Fibroblast of skin of right biceps (primary cell): ENCODE measurements around the gene AHCYL1.

Experiments
- DNase-seq: peaks from one replicate; pipeline ENCODE4 v3.0.0-alpha.2; 2013

AHCYL1 gene

DNA sequence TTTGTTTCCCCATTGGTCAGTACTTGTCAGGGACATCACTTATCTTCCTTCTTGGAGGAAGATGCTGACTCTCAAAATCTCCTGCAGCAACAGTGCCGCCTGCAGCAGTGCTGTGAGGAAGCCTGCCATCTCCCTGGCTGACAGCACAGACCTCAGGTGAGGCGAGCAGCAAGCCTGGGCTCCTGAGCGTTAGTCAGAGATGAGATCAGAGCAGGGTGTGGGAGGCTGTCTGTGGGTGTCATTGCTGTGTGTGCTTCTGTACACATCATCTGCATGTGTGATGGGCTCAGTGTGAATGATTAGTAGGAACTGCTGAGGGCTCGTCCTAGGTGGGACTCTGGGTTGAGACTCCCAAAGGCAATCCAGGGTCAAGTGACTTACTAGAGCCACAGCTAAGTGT lies 56.0 kb downstream of the AHCYL1 start:
- DNase-seq, result no peak

DNA sequence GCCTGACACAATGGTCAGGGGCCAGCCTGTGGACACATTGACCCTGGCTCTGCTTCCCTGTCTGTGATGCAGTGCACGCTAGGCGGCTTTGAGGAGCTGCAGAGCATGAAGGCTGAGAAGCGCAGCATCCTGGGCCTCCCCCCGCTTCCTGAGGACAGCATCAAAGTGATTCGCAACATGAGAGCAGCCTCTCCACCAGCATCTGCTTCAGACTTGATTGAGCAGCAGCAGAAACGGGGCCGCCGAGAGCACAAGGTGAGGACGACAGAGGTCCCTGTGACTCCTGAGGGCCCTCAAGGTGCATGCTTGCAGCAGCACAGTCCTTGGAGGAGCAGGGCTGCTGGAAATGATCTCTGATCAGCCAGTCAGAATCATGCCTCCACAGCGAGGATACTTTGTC lies 58.5 kb downstream of the AHCYL1 start:
- no peak for DNase-seq

DNA sequence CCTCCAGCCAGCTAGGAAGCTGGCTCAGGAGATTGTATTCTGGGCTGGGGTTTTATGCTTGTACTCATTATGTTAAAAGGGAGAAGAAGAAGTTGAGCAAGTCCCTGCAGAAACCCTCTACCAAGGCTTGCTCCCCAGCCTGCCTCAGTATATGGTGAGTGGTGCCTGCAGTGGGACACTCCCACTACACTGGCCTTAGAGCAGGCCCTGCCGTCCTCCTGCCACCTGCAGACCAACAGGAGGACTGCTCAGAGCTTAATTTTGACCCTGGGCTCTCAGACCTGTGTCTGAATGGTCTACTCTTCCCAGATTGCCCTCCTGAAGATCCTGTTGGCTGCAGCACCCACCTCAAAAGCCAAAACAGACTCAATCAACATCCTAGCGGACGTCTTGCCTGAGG lies 62.9 kb downstream of the AHCYL1 start:
- DNase-seq, result no peak

DNA sequence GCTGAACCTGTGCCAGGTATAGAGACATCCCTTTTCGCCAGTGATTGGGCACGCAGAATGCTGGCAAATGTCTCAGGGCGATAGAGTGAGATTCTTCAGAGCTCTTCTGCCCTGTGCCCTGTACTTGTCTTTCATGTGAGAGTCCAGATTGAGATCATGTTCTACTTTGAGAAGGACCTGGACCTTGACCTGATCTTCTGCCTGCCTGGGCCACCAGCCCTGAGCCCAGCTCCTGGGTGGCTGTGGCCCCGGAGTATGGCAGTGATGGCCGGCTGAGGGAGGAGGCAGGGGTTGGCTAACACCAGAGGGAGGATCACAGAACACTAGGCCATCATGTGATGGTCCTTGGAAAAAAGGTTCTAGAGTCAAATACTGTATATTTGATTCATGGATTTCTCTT lies 63.7 kb downstream of the AHCYL1 start:
- DNase-seq, result no peak

DNA sequence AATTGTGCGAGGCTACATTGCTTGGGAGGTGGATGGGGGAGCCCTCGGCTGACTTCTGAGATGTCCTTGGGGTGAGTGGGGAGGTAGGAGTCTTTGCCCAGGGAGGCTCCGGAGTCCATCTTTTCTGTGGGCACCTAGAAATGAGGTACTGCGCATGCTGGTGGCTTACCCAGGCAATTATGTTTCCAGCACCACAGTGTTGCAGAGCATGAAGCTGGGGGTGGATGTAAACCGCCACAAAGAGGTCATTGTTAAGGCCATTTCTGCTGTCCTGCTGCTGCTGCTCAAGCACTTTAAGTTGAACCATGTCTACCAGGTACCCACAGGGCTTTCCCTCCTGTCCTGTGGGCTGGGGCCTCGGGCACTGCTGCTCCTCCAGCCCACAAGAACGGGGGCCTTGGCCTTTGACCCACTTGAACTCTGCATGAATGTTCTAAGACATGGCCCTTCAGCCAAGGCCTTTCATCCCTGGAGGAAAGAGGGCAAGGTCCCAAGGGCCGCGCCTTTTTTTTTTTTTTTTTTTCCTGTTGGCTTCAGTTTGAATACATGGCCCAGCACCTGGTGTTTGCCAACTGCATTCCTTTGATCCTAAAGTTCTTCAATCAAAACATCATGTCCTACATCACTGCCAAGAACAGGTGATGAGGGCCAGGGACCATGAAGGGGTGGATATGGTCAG lies 64.5 kb downstream of the AHCYL1 start:
- DNase-seq, result no peak

DNA sequence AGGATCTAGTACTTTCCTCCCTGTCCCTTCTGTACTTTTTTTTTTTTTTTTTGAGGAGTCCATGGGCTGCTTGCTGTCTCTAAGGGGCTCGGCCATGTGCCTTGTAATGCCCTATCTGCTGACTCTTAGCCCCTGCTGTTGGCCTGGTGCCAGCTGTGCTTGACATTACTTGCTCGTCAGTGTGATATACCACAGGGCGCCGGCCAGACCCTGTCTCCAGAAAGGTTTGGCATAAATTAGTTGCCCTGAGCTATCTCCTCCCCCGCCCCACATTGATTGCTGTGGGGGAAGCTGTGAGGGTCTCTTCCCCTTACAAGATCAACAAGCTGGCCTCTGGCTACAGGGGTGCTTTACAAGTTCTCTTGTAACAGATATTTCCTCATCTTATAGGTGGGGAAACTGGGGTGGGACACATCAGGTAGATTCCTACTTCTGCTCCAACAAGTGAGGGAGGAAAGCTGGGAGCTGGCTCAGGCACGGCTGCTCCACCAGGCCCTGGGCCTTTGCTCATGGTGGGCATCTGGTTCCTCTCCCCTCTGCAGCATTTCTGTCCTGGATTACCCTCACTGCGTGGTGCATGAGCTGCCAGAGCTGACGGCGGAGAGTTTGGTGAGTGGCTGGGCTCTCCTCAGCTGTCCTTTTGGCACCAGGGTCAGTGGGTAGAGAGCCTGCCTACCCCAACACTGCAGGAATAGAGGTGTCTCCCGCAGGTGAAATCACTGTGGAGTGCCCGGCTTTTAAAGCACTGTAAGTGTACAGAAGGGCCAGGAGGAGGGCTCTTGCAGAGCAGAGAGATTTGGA lies 65.4 kb downstream of the AHCYL1 start:
- DNase-seq, result no peak

DNA sequence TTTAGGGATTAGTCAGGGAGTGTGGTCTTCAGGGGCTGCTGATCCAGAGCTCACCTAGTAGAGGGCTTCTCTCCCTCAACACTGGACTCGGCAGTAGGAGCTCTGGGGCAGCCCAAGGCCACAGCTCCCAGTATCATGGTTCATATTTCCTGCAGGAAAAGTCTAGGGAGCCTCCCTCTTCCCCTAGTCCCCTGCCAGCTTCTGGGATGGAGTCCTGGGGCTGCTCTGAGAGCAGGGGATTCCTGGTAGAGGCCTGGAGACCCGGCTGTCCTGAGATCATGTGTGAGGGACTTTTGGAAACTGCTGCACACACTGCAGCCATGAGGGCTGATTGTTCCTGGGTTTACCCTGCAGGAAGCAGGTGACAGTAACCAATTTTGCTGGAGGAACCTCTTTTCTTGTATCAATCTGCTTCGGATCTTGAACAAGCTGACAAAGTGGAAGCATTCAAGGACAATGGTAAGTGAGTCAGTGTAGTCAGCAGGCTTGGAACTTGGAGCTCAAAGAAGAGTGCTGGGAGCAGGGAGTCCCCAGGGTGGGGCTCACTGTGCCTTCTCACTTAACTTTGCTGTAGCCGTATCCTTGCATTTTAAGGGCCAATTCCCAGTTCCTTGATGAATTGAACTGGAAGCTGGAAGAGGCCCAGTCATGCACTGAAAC lies 66.2 kb downstream of the AHCYL1 start:
- DNase-seq, result no peak

DNA sequence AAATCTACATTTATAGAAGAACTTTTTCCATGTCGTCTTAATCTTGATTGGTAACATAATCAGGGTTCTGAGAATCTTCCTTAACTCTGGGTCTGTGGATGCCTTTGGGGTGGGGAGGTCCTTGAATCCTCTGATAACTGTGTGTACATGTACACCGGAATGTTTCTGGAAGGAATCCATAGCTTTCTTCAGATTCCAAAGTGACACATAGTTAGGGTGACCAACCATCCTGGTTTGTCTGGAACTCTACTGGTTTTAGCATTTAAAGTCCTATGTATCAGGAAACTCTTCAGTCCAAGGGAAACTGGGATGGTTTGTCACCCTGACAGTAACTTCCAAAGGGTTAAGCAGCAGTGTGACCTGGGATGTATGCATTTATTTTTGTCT lies 66.7 kb downstream of the AHCYL1 start:
- DNase-seq, result peak; percentile 55

DNA sequence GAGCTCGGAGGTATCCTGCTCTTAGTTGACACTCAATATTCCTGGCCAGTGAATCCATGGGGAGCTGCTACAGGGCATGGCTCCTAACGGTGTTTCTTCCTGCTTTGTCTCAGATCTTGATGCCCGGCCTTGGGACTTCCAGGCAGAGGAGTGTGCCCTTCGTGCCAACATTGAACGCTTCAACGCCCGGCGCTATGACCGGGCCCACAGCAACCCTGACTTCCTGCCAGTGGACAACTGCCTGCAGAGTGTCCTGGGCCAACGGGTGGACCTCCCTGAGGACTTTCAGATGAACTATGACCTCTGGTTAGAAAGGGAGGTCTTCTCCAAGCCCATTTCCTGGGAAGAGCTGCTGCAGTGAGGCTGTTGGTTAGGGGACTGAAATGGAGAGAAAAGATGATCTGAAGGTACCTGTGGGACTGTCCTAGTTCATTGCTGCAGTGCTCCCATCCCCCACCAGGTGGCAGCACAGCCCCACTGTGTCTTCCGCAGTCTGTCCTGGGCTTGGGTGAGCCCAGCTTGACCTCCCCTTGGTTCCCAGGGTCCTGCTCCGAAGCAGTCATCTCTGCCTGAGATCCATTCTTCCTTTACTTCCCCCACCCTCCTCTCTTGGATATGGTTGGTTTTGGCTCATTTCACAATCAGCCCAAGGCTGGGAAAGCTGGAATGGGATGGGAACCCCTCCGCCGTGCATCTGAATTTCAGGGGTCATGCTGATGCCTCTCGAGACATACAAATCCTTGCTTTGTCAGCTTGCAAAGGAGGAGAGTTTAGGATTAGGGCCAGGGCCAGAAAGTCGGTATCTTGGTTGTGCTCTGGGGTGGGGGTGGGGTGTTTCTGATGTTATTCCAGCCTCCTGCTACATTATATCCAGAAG lies 69.2 kb downstream of the AHCYL1 start:
- peak; percentile 34 for DNase-seq

DNA sequence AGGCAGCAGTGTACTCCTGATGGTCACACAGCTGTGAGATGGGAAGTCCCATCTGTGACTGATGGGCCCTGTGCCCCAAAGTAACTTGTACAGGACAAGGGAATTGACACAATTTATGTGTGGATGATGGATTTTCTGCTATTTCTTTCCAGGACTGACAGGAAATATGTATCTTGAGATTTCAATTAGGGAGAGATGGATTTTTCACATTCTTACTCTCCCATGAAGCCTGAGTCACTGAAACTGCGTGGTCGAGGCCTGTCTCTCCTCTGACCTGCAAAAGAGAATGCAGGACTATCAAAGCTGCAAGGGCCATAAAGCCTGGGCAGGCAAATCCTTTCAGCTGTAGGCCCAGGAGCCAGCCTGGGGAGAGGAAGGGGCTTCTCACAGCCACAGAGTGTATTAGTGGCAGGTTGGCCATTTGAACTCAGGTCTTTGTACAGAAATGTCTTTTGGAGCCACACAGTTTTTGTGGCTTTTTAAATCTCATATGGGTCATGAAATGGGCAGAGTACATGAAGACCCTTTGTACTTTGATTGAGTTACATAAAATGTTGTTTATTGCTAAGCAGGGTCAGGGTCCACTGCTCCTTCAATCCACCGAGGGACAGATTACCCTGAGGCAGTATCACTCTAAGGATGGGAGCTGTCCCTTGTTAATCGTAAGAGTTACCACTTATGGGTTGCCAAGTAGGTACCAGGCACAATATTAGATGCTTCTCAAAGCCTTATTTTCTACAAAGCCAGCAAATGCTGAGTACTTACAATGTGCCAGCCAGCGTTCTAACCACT lies 71.1 kb downstream of the AHCYL1 start:
- peak; percentile 71 for DNase-seq

DNA sequence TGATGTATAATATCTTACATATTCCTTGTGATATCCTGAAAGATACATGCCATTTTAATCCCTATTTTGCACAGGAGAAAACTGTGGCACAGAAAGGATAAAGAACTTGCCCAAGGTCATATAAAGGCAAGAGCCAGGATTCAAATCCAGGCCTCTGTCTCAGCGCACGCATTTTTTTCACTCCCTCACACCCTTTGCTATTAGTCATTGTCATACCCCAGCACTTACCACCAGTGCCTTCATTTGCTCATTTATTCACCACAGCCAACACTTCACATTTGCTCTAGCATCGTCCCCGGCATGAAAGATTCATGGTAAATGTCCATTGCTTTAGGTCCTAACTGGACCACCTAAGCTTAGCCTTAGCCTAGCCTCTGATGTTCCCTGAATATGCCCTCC lies 71.7 kb downstream of the AHCYL1 start:
- peak; percentile 36 for DNase-seq

DNA sequence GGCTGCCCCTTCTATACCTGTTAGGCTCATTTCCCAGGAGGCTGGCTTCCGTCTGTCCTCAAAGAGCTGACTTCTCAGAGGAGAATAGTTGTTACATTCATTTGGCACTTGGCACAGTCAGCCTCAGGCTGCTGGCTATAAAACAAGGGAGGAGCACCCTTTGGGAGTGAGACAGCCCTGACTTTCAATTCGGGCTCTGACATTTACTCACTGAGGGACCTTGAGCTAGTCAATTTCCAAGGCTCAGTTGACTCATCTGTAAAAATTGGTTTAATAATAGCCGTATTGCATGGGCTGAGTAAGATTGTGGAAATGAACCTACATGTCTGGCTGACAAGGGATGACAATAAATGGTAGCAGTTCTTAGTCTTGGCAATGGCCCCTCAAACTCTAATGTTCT lies 72.2 kb downstream of the AHCYL1 start:
- peak; percentile 87 for DNase-seq

DNA sequence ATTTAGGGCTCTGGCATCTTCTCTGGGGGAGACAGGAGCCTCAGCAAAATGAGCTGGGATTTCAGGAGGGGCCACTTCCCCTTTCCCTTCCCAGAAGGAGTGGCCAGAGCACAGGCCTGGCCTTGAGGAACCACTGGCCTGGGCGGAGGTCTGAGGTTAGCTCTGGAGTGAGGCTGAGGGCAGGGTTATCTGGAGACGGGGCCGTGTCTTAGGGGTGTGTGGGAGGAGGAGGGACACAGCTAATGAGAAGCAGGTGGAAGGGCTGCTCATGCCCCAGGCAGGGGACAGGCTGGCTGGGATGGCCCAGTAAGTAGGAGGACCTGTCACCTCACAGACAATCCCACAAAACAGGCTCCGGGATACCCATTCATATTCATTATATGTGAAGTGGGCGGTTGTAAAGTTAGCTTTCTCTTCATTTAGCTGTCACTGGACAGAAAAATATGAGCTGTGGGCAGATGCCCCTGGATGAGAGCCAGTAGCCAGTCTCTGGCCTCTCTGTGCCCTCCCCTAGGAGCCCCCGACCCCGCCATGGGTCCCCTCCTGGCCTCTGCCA lies 73.5 kb downstream of the AHCYL1 start:
- no peak for DNase-seq

DNA sequence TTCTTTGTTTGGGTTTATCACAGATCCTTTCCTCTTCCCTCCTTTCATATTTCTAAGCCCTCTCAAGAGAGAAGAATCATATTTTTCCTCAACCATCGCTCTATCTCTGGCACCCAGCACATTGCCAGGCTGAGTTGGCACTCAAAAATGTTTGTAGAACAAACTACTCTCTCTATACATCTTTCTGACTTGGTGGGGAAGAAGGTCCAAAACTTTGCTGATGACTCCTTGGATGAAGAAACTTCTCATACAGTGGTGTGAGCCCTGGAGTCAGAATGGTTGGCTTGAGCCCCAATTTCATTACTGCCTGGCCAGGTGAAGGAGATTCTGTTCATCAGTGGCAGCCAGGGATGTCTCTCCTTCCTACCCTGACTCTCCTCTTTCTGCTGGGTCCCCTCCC lies 74.0 kb downstream of the AHCYL1 start:
- no peak for DNase-seq

DNA sequence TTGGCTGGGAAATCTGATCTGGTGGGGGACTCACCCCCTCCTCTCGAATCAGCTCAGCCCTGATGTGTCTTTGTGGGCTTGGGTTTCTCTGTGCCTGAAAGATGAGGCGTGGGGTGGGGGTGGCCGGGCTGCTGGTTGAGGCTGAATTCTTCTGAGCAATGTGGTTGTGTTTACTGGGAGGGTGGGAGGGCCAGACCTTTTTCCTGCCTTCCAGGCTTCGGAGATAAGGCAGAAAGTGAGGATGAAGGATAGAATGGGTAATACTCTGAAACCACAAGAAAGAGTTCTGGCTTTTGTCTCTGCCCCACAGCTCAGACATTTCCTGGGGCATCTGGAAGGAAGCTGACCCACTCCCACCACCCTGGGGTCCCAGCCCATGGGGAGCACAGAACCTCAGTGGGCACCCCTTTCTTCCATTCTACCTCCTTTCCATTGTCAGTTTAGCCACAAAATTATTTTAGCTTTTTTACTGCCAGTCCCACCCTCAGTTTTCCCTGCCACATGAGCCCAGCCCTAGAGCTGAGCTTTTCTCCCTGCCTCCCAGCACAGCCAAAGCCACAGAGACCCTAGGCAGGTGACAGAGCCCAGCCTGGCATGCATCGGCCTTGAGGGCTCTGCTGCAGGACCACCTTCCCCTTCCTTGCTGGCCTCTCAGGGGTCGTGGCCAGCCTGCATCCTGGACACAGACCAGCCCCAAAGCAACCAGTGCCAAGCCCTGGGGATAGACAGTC lies 74.7 kb downstream of the AHCYL1 start:
- DNase-seq, result peak; percentile 59

DNA sequence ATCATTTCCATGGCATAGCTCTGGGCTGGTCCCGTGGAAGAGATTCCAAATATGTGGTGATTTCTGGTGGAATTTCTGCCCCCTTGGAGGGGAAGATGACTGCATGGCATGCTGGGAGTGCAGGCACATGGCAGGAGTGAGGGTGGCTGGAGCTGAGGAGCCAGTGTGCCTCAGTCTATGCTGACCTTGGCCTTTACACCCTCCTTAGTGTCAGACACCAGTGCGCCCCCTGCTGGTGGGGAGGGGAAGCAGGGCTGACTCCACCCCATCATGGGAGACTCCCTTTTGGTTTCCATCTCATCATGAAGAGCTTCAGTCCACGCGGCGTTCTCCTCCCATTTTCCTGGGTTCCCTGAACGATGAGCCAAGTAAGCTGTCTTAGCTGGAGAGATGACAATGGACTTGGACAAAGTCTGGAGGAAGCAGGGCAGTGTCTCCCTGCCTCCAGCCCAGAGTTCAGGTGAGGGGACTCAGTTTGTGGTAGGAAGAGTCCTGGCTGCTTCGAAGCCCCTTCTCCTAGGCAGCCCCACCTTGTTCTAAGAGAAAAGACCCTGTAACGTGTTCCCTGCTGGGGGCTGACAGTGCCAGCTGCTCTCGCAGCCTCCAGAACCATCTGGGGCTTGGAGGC lies 75.6 kb downstream of the AHCYL1 start:
- DNase-seq, result peak; percentile 25

DNA sequence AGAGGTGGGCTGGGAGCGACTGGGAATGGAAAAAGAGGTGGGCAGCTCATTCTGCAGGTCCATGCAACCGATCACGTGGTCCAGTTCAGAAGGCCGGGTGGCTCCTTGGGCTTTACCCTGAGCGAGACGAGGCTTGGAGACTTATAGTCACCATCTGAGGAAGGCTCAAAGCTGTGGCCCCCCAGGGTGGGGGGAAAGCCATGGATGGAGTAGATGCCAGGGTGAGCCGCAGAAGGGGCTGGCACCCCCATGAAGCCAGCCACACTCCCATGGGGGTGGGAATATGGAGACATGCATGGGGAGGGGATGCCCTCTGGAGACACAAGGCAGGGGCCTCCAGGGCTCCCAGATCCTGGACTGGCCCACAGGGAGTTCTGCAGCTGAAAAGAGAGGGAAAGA lies 76.1 kb downstream of the AHCYL1 start:
- no peak for DNase-seq

DNA sequence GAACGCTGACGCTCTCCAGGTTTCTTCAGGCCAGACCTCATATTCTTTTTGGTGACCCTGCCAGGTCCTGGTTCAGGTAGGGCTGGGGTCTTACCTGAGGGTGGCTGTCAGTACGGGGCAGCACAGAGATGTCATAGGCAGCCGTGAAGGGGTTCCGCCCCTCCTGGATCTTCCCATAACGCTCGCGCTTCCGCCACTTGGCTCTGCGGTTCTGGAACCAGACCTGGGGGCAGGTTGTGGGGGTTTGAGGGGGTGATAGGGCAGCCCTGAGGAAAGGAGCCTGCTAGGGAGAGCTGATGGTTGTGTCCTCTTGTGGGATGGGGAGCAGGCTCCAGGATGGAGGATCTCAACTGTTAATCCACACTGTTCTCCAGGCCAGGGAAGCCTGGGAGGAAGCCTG lies 76.8 kb downstream of the AHCYL1 start:
- DNase-seq, result no peak

DNA sequence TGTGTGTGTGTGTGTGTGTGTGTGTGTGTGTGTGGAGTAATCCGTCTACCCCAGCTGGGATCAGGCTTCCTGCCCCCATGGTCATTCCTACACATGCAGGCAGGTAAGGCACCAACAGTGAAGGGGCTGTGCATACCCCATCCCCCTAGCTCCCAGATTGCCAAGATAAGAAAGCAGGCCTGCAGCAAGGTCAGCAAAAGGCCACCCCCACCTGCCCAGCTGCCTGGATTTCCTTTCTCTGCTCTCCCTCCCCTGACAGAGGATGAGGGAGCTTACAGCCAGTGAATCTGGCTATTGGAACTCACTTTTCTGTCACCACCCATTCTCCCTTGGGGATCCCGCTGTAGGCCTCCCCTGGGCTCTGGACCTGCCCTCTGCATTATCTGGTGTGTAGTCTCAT lies 78.0 kb downstream of the AHCYL1 start:
- no peak for DNase-seq

DNA sequence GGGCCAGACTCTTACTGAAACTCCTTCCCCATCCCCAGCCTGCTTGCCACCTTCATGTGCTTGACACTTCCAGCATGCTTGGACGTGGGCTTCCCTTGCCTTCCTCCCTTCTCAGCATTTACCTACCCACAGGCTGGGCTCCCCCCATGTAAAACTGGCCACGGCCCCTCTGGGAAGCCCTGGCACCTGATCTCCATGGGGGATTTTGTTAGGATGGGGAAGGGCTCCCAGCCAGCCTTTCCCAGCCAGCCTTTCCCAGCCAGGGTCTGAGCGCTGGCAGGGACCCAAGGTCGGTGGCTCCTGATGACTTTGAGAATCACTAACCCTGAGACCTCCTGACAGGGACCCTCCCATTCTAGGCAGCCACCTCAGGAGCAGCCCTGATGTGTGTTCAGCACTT lies 79.2 kb downstream of the AHCYL1 start:
- DNase-seq, result no peak
